Left lobe of liver (tissue), 2 donors: ENCODE results near the gene CKAP5. TPM values are rescaled to one million over a fixed set of nuclear protein-coding genes. Genes with fewer than 3 reads are reported as not detected.
"Not testable (repeated sequence)": the region's sequence is repeated elsewhere in the genome, so short reads cannot be mapped to it uniquely, and the experiment has no call there.

Experiments
- ATAC-seq: fragments of 200-7000 bp; cut with Tn5 transposase; one replicate; pipeline ENCODE4 v1.9.1; 2020; ENCODE audit warnings: mild to moderate bottlenecking, moderate library complexity
- DNase-seq: peaks from one replicate; pipeline ENCODE4 v3.0.0-alpha.2; 2020; ENCODE audit warnings: low spot score
- total RNA-seq: library from RNA; stranded (reverse); gene quantifications from one replicate; pipeline ENCODE4 v1.2.1, GENCODE V29; 2021
- donor health status: DM: no; HTN: no; CAD: no; lungs with moderate emphysema.
- donor health status: DM: no; HTN: yes; CAD: no.

Gene CKAP5
- total RNA-seq, 1 donor from 2014 or later, result 19.5 TPM

GRCh38 chr11:46855863-46856262 is 9.8 kb upstream of the CKAP5 start:
- DNase-seq (no peak), ATAC-seq (no peak)

- ATAC-seq (no peak), DNase-seq (no peak)
Measured at GRCh38 chr11:46855167-46855566, 9.1 kb upstream of the CKAP5 start.

- no peak for ATAC-seq
- no peak for DNase-seq
Measured at GRCh38 chr11:46850829-46851380, 4.8 kb upstream of the CKAP5 start.

GRCh38 chr11:46849631-46850030 is 3.6 kb upstream of the CKAP5 start:
- DNase-seq (no peak), ATAC-seq (no peak)

GRCh38 chr11:46846510-46846830 is 390 bp upstream of the CKAP5 start:
- ATAC-seq (peak; percentile 5), DNase-seq (no peak)

- DNase-seq (no peak), ATAC-seq (no peak)
Measured at GRCh38 chr11:46845440-46845739, 690 bp downstream of the CKAP5 start.

- no peak for DNase-seq
- no peak for ATAC-seq
Measured at GRCh38 chr11:46840116-46840515, 6.0 kb downstream of the CKAP5 start.

GRCh38 chr11:46838501-46838900 is 7.6 kb downstream of the CKAP5 start:
- ATAC-seq, result no peak
- DNase-seq, result no peak

GRCh38 chr11:46837860-46838259 is 8.2 kb downstream of the CKAP5 start:
- no peak for ATAC-seq
- DNase-seq, result no peak

- no peak for DNase-seq
- ATAC-seq, result no peak
Measured at GRCh38 chr11:46836870-46837269, 9.2 kb downstream of the CKAP5 start.

- DNase-seq, result no peak
- ATAC-seq, result no peak
Measured at GRCh38 chr11:46836431-46836830, 9.6 kb downstream of the CKAP5 start.

GRCh38 chr11:46835897-46836296 is 10.2 kb downstream of the CKAP5 start:
- DNase-seq (no peak), ATAC-seq (no peak)

GRCh38 chr11:46834821-46835220 is 11.3 kb downstream of the CKAP5 start:
- ATAC-seq (no peak), DNase-seq (no peak)

- ATAC-seq (no peak), DNase-seq (no peak)
Measured at GRCh38 chr11:46832511-46833214, 13.4 kb downstream of the CKAP5 start.

- no peak for DNase-seq
- no peak for ATAC-seq
Measured at GRCh38 chr11:46827995-46828394, 18.1 kb downstream of the CKAP5 start.

- DNase-seq (peak; percentile 94), ATAC-seq (peak; percentile 98)
Measured at GRCh38 chr11:46826310-46827044, 19.6 kb downstream of the CKAP5 start.

GRCh38 chr11:46808799-46809431 is 37.2 kb downstream of the CKAP5 start:
- DNase-seq (no peak), ATAC-seq (peak; percentile 51)

GRCh38 chr11:46801694-46802470 is 44.2 kb downstream of the CKAP5 start:
- ATAC-seq (peak; percentile 34), DNase-seq (no peak)

GRCh38 chr11:46800177-46800576 is 45.9 kb downstream of the CKAP5 start:
- DNase-seq (no peak), ATAC-seq (no peak)

GRCh38 chr11:46799725-46800124 is 46.4 kb downstream of the CKAP5 start:
- ATAC-seq, DNase-seq: not testable (repeated sequence)

- DNase-seq, result no peak
- ATAC-seq, result no peak
Measured at GRCh38 chr11:46778416-46778815, 67.7 kb downstream of the CKAP5 start.
